ENCODE data around the gene IVNS1ABP.

The IVNS1ABP gene

GRCh38 chr1:185289880-185290279 is 27.2 kb downstream of the IVNS1ABP start:
- Histone ChIP-seq H3K27me3 (ENCODE audit: control insufficient read depth, insufficient read depth, low read length) (no peaks in the 10 kb centered on the region), H3K9me3 (replicated peaks; ENCODE audit: low read length) (no peaks in the 10 kb centered on the region), H3K36me3 (ENCODE audit: insufficient read depth, low read length) (peaks cover 13% of the 10 kb centered on the region), H3K4me1 (ENCODE audit: control insufficient read depth, insufficient read depth, low read length) (no peaks in the 10 kb centered on the region), H3K4me3 (ENCODE audit: low read length) (no peak overlapping the region), H3K9ac (ENCODE audit: low read depth, low read length) (no peak overlapping the region), H3K4me2 (ENCODE audit: low read length) (no peak overlapping the region)

GRCh38 chr1:185288435-185288834 is 28.6 kb downstream of the IVNS1ABP start:
- Histone ChIP-seq H3K27me3 (ENCODE audit: control insufficient read depth, insufficient read depth, low read length) (no peaks in the 10 kb centered on the region), H3K9me3 (replicated peaks; ENCODE audit: low read length) (no peaks in the 10 kb centered on the region), H3K36me3 (ENCODE audit: insufficient read depth, low read length) (peaks cover 2% of the 10 kb centered on the region), H3K4me1 (ENCODE audit: control insufficient read depth, insufficient read depth, low read length) (no peaks in the 10 kb centered on the region), H3K9ac (ENCODE audit: low read depth, low read length) (no peak overlapping the region), H3K4me3 (ENCODE audit: low read length) (no peak overlapping the region), H3K4me2 (ENCODE audit: low read length) (no peak overlapping the region)

- H3K4me3 ChIP-seq (ENCODE audit: low read length), result no peak overlapping the region
- H3K9ac ChIP-seq (ENCODE audit: low read depth, low read length), result no peak overlapping the region
- no peak overlapping the region for H3K4me2 ChIP-seq (ENCODE audit: low read length)
- H3K4me1 ChIP-seq (ENCODE audit: control insufficient read depth, insufficient read depth, low read length), result no peaks in the 10 kb centered on the region
- no peaks in the 10 kb centered on the region for H3K9me3 ChIP-seq (replicated peaks; ENCODE audit: low read length)
- H3K27me3 ChIP-seq (ENCODE audit: control insufficient read depth, insufficient read depth, low read length), result no peaks in the 10 kb centered on the region
- no peaks in the 10 kb centered on the region for H3K36me3 ChIP-seq (ENCODE audit: insufficient read depth, low read length)
These were observed 29.6 kb downstream of the IVNS1ABP start for GRCh38 chr1:185287451-185287850.

- no peak overlapping the region for H3K4me2 ChIP-seq (ENCODE audit: low read length)
- H3K4me3 ChIP-seq (ENCODE audit: low read length), result no peak overlapping the region
- no peak overlapping the region for H3K9ac ChIP-seq (ENCODE audit: low read depth, low read length)
- no peaks in the 10 kb centered on the region for H3K36me3 ChIP-seq (ENCODE audit: insufficient read depth, low read length)
- no peaks in the 10 kb centered on the region for H3K27me3 ChIP-seq (ENCODE audit: control insufficient read depth, insufficient read depth, low read length)
- no peaks in the 10 kb centered on the region for H3K9me3 ChIP-seq (replicated peaks; ENCODE audit: low read length)
- H3K4me1 ChIP-seq (ENCODE audit: control insufficient read depth, insufficient read depth, low read length), result peaks cover 9% of the 10 kb centered on the region
These were observed 32.3 kb downstream of the IVNS1ABP start for GRCh38 chr1:185284533-185285276.

- no peaks in the 10 kb centered on the region for H3K9me3 ChIP-seq (replicated peaks; ENCODE audit: low read length)
- no peak overlapping the region for H3K4me2 ChIP-seq (ENCODE audit: low read length)
- no peak overlapping the region for H3K4me3 ChIP-seq (ENCODE audit: low read length)
- no peak overlapping the region for H3K9ac ChIP-seq (ENCODE audit: low read depth, low read length)
- peaks cover 14% of the 10 kb centered on the region for H3K4me1 ChIP-seq (ENCODE audit: control insufficient read depth, insufficient read depth, low read length)
- no peaks in the 10 kb centered on the region for H3K36me3 ChIP-seq (ENCODE audit: insufficient read depth, low read length)
- no peaks in the 10 kb centered on the region for H3K27me3 ChIP-seq (ENCODE audit: control insufficient read depth, insufficient read depth, low read length)
These were observed 32.9 kb downstream of the IVNS1ABP start for GRCh38 chr1:185284116-185284515.

- Histone ChIP-seq H3K4me3 (ENCODE audit: low read length) (no peak overlapping the region), H3K36me3 (ENCODE audit: insufficient read depth, low read length) (no peaks in the 10 kb centered on the region), H3K4me2 (ENCODE audit: low read length) (no peak overlapping the region), H3K9ac (ENCODE audit: low read depth, low read length) (no peak overlapping the region), H3K4me1 (ENCODE audit: control insufficient read depth, insufficient read depth, low read length) (peaks cover 14% of the 10 kb centered on the region), H3K9me3 (replicated peaks; ENCODE audit: low read length) (no peaks in the 10 kb centered on the region), H3K27me3 (ENCODE audit: control insufficient read depth, insufficient read depth, low read length) (no peaks in the 10 kb centered on the region)
These were observed 35.8 kb downstream of the IVNS1ABP start for GRCh38 chr1:185281245-185281644.

- peaks cover 14% of the 10 kb centered on the region for H3K4me1 ChIP-seq (ENCODE audit: control insufficient read depth, insufficient read depth, low read length)
- H3K9ac ChIP-seq (ENCODE audit: low read depth, low read length), result no peak overlapping the region
- H3K9me3 ChIP-seq (replicated peaks; ENCODE audit: low read length), result no peaks in the 10 kb centered on the region
- no peaks in the 10 kb centered on the region for H3K36me3 ChIP-seq (ENCODE audit: insufficient read depth, low read length)
- no peaks in the 10 kb centered on the region for H3K27me3 ChIP-seq (ENCODE audit: control insufficient read depth, insufficient read depth, low read length)
- no peak overlapping the region for H3K4me3 ChIP-seq (ENCODE audit: low read length)
- H3K4me2 ChIP-seq (ENCODE audit: low read length), result no peak overlapping the region
These were observed 36.5 kb downstream of the IVNS1ABP start for GRCh38 chr1:185280589-185280988.

GRCh38 chr1:185279571-185279970 is 37.5 kb downstream of the IVNS1ABP start:
- Histone ChIP-seq H3K27me3 (ENCODE audit: control insufficient read depth, insufficient read depth, low read length) (no peaks in the 10 kb centered on the region), H3K4me2 (ENCODE audit: low read length) (no peak overlapping the region), H3K9ac (ENCODE audit: low read depth, low read length) (no peak overlapping the region), H3K4me1 (ENCODE audit: control insufficient read depth, insufficient read depth, low read length) (peaks cover 14% of the 10 kb centered on the region), H3K36me3 (ENCODE audit: insufficient read depth, low read length) (no peaks in the 10 kb centered on the region), H3K4me3 (ENCODE audit: low read length) (no peak overlapping the region), H3K9me3 (replicated peaks; ENCODE audit: low read length) (no peaks in the 10 kb centered on the region)

- Histone ChIP-seq H3K4me2 (ENCODE audit: low read length) (no peak overlapping the region), H3K4me3 (ENCODE audit: low read length) (no peak overlapping the region), H3K9ac (ENCODE audit: low read depth, low read length) (no peak overlapping the region), H3K27me3 (ENCODE audit: control insufficient read depth, insufficient read depth, low read length) (no peaks in the 10 kb centered on the region), H3K36me3 (ENCODE audit: insufficient read depth, low read length) (no peaks in the 10 kb centered on the region), H3K9me3 (replicated peaks; ENCODE audit: low read length) (no peaks in the 10 kb centered on the region), H3K4me1 (ENCODE audit: control insufficient read depth, insufficient read depth, low read length) (no peaks in the 10 kb centered on the region)
These were observed 45.1 kb downstream of the IVNS1ABP start for GRCh38 chr1:185271921-185272320.

GRCh38 chr1:185268352-185268751 is 48.7 kb downstream of the IVNS1ABP start:
- H3K9me3 ChIP-seq (replicated peaks; ENCODE audit: low read length), result no peaks in the 10 kb centered on the region
- H3K36me3 ChIP-seq (ENCODE audit: insufficient read depth, low read length), result no peaks in the 10 kb centered on the region
- no peak overlapping the region for H3K9ac ChIP-seq (ENCODE audit: low read depth, low read length)
- no peak overlapping the region for H3K4me3 ChIP-seq (ENCODE audit: low read length)
- no peaks in the 10 kb centered on the region for H3K27me3 ChIP-seq (ENCODE audit: control insufficient read depth, insufficient read depth, low read length)
- no peak overlapping the region for H3K4me2 ChIP-seq (ENCODE audit: low read length)
- H3K4me1 ChIP-seq (ENCODE audit: control insufficient read depth, insufficient read depth, low read length), result no peaks in the 10 kb centered on the region

- Histone ChIP-seq H3K36me3 (ENCODE audit: insufficient read depth, low read length) (no peaks in the 10 kb centered on the region), H3K4me2 (ENCODE audit: low read length) (no peak overlapping the region), H3K27me3 (ENCODE audit: control insufficient read depth, insufficient read depth, low read length) (no peaks in the 10 kb centered on the region), H3K9ac (ENCODE audit: low read depth, low read length) (no peak overlapping the region), H3K4me1 (ENCODE audit: control insufficient read depth, insufficient read depth, low read length) (no peaks in the 10 kb centered on the region), H3K9me3 (replicated peaks; ENCODE audit: low read length) (no peaks in the 10 kb centered on the region), H3K4me3 (ENCODE audit: low read length) (no peak overlapping the region)
These were observed 49.3 kb downstream of the IVNS1ABP start for GRCh38 chr1:185267701-185268100.

- Histone ChIP-seq H3K36me3 (ENCODE audit: insufficient read depth, low read length) (no peaks in the 10 kb centered on the region), H3K27me3 (ENCODE audit: control insufficient read depth, insufficient read depth, low read length) (no peaks in the 10 kb centered on the region), H3K4me1 (ENCODE audit: control insufficient read depth, insufficient read depth, low read length) (no peaks in the 10 kb centered on the region), H3K4me3 (ENCODE audit: low read length) (no peak overlapping the region), H3K9me3 (replicated peaks; ENCODE audit: low read length) (no peaks in the 10 kb centered on the region), H3K4me2 (ENCODE audit: low read length) (no peak overlapping the region), H3K9ac (ENCODE audit: low read depth, low read length) (no peak overlapping the region)
These were observed 49.7 kb downstream of the IVNS1ABP start for GRCh38 chr1:185267301-185267700.

Data from skeletal muscle satellite cell (primary cell).